Ishikawa (cell line): ENCODE measurements around the gene STIMATE.

Experiments used
- CEBPB ChIP-seq: IDR thresholded peaks from 2 replicates; pipeline ENCODE4 v1.6.1; 2012
- CREB1 ChIP-seq: IDR thresholded peaks from 2 replicates; pipeline ENCODE4 v1.6.1; 2012; ENCODE audit warnings: low read depth
- EGR1 ChIP-seq: IDR thresholded peaks from 2 replicates; pipeline ENCODE4 v1.6.1; 2012
- EP300 ChIP-seq: IDR thresholded peaks from 2 replicates; pipeline ENCODE4 v1.6.1; 2012; ENCODE audit warnings: borderline replicate concordance
- FOXM1 ChIP-seq: IDR thresholded peaks from 2 replicates; pipeline ENCODE4 v1.6.1; 2012; ENCODE audit warnings: low read depth, borderline replicate concordance
- NFIC ChIP-seq: IDR thresholded peaks from 2 replicates; pipeline ENCODE4 v1.6.1; 2012
- RAD21 ChIP-seq: IDR thresholded peaks from 2 replicates; pipeline ENCODE4 v1.6.1; 2012; ENCODE audit warnings: low read depth
- TAF1 ChIP-seq: IDR thresholded peaks from 2 replicates; pipeline ENCODE4 v1.6.1; 2012; ENCODE audit warnings: low read depth, mild to moderate bottlenecking
- TCF12 ChIP-seq: IDR thresholded peaks from 2 replicates; pipeline ENCODE4 v1.6.1; 2012; ENCODE audit warnings: low read depth
- TEAD4 ChIP-seq: IDR thresholded peaks from 2 replicates; pipeline ENCODE4 v1.6.1; 2012
- YY1 ChIP-seq: IDR thresholded peaks from 2 replicates; pipeline ENCODE4 v1.6.1; 2012; ENCODE audit warnings: low read depth
- ZBTB7A ChIP-seq: IDR thresholded peaks from 2 replicates; pipeline ENCODE4 v1.6.1; 2012; ENCODE audit warnings: low read depth
- TF ChIP-seq, protein P1 (sequence below): IDR thresholded peaks from 2 replicates; pipeline ENCODE4 v1.6.1; 2012
- TF ChIP-seq, protein P2 (sequence below): IDR thresholded peaks from 2 replicates; pipeline ENCODE4 v1.6.1; 2012; ENCODE audit warnings: low read depth, mild to moderate bottlenecking
- TF ChIP-seq, protein P3 (sequence below): IDR thresholded peaks from 2 replicates; pipeline ENCODE4 v1.6.1; 2012

STIMATE gene

DNA sequence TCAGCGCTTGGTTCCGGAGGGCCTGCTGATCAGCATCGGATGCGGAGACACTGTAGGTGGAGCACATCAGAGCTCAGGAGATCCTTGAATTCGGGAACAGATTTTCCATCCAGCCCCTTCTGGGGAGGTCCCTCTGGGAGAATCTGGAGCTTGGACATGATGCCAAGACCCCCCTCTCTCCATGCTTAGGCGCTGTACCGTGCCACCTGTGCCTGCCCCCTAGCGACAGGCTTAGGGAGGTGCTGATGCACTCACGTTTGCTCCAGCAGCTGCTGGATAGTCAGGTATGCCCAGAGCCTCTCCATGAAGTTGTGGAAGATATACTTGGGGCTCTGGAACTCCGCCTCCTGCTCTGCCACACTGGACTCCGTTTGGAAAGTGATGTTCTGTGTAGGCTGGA, 76.6 kb downstream of the STIMATE start:
- TF ChIP-seq ZBTB7A (no peak), RAD21 (peak; percentile 52)

DNA sequence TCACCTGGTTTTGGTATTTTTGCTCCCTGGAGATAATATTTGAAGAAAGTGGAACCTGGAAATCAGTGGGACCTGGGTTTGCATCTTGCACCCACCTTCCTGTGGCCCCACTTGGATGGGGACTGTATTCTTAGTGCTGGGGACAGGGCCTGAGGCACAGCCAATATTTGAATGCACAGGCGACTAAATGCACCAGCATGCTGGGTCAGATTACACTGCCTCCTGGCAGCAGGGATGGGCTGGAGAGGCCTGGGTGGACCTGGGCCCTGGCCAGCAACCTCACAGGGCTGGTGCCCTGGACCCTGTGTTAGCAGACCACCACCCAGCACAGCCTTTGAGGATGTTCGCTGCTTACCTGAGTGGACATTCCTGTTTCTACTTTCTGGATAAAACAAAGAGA, 77.4 kb downstream of the STIMATE start:
- TF ChIP-seq NFIC (no peak), EP300 (no peak), CREB1 (no peak), RAD21 (no peak), ZBTB7A (no peak), TCF12 (no peak), CEBPB (no peak), TEAD4 (no peak), YY1 (no peak), EGR1 (no peak), TAF1 (no peak), FOXM1 (no peak)
- TF ChIP-seq, protein P1, sequence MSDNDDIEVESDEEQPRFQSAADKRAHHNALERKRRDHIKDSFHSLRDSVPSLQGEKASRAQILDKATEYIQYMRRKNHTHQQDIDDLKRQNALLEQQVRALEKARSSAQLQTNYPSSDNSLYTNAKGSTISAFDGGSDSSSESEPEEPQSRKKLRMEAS: no peak
- TF ChIP-seq, protein P2, sequence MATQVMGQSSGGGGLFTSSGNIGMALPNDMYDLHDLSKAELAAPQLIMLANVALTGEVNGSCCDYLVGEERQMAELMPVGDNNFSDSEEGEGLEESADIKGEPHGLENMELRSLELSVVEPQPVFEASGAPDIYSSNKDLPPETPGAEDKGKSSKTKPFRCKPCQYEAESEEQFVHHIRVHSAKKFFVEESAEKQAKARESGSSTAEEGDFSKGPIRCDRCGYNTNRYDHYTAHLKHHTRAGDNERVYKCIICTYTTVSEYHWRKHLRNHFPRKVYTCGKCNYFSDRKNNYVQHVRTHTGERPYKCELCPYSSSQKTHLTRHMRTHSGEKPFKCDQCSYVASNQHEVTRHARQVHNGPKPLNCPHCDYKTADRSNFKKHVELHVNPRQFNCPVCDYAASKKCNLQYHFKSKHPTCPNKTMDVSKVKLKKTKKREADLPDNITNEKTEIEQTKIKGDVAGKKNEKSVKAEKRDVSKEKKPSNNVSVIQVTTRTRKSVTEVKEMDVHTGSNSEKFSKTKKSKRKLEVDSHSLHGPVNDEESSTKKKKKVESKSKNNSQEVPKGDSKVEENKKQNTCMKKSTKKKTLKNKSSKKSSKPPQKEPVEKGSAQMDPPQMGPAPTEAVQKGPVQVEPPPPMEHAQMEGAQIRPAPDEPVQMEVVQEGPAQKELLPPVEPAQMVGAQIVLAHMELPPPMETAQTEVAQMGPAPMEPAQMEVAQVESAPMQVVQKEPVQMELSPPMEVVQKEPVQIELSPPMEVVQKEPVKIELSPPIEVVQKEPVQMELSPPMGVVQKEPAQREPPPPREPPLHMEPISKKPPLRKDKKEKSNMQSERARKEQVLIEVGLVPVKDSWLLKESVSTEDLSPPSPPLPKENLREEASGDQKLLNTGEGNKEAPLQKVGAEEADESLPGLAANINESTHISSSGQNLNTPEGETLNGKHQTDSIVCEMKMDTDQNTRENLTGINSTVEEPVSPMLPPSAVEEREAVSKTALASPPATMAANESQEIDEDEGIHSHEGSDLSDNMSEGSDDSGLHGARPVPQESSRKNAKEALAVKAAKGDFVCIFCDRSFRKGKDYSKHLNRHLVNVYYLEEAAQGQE: no peak
- TF ChIP-seq, protein P3, sequence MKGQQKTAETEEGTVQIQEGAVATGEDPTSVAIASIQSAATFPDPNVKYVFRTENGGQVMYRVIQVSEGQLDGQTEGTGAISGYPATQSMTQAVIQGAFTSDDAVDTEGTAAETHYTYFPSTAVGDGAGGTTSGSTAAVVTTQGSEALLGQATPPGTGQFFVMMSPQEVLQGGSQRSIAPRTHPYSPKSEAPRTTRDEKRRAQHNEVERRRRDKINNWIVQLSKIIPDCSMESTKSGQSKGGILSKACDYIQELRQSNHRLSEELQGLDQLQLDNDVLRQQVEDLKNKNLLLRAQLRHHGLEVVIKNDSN: no peak

DNA sequence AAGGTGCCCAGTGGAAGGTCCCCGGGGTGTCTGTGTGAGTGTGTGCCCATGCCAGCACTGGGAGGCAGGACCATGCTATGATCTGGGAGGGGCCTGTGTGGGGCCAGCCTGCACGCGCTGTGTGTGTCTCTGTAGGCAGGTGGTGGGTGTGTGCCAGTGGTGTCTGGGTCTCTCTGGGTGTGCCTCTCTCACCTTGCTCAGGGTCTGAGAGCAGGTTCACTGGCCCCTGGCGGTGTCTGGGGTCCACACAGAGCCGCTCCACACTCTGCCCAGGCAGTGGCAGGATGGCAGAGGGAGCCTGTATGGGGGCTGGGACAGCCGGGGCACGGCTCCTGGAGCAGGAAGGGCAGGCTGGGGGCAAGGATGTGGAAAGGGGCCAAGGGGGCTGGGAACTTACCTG, 79.5 kb downstream of the STIMATE start:
- TF ChIP-seq, protein P1: no peak
- no peak for TF ChIP-seq NFIC
- TF ChIP-seq ZBTB7A: no peak
- TF ChIP-seq RAD21: no peak
- no peak for TF ChIP-seq YY1
- TF ChIP-seq, protein P2: no peak
- no peak for TF ChIP-seq EGR1
- no peak for TF ChIP-seq CEBPB
- no peak for TF ChIP-seq TEAD4
- TF ChIP-seq CREB1: no peak
- no peak for TF ChIP-seq TAF1
- no peak for TF ChIP-seq TCF12
- TF ChIP-seq, protein P3: no peak
- no peak for TF ChIP-seq FOXM1
- TF ChIP-seq EP300: no peak

DNA sequence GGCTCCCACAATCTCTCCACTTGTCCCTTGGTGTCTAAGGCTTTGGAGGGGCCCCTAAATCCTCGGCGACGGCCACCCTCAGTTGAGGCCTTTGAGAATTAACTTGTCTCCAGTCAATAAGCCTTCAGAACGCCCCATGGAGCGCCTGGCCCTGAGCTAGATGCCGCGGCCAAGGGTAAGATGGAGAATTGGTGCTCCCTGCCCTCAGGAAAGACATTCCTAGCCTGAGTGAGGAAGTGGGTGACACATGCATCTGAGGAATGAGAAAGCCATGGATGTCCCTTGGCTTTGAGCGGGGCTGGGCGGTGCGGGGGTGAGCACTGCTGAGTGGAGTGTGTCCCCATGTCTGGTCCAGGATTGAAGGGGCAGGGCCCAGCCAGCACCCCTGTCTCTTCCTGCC, 80.1 kb downstream of the STIMATE start:
- TF ChIP-seq TEAD4 (no peak), YY1 (no peak), TCF12 (no peak), EGR1 (no peak), CREB1 (no peak), FOXM1 (no peak), NFIC (no peak), EP300 (no peak), CEBPB (no peak), RAD21 (no peak), TAF1 (no peak), ZBTB7A (no peak)
- TF ChIP-seq, protein P1: no peak
- TF ChIP-seq, protein P3: no peak
- TF ChIP-seq, protein P2: no peak
